ENCODE measurements around the gene BST1. TPM values are rescaled to one million over a fixed set of nuclear protein-coding genes. Genes with fewer than 3 reads are reported as not detected.

Gene BST1
- total RNA-seq, 1 experiment from 2014 or later: 3.0 TPM

GRCh38 chr4:15766821-15767220 lies 64.0 kb downstream of the BST1 start:
- Histone ChIP-seq H3K27ac (ENCODE audit: low read length) (no peak overlapping the region), H3K36me3 (ENCODE audit: control insufficient read depth, insufficient read depth, low read length) (no peaks in the 10 kb centered on the region), H3K4me3 (ENCODE audit: low read depth in 2 of 2, low read length in 2 of 2) (no peak overlapping the region), H3K4me1 (ENCODE audit: control insufficient read depth, insufficient read depth, low read length) (no peaks in the 10 kb centered on the region), H3K27me3 (ENCODE audit: control insufficient read depth, insufficient read depth, low read length) (no peaks in the 10 kb centered on the region), H3K9me3 (ENCODE audit: control insufficient read depth, insufficient read depth, low read depth, low read length) (no peaks in the 10 kb centered on the region)
- DNase-seq (ENCODE audit: low read depth, low spot score) (no peak), ATAC-seq (no peak)
- in situ Hi-C loops (cut with HindIII; ENCODE audit: low pct_unique_long_range_greater_than_20kb, low sequenced_read_pairs) (no loop called here), intact Hi-C loops (cut with micrococcal nuclease; ENCODE audit: unreplicated experiment) (no loop called here)
- TF ChIP-seq TCF7L2 (IDR thresholded peaks at IDR 0.05; ENCODE audit: low read depth, low read length): no peak
- no peak for TF ChIP-seq REST (IDR thresholded peaks at IDR 0.05; ENCODE audit: insufficient read depth in 1 of 2, low read depth in 2 of 2, low read length in 1 of 2)
- TF ChIP-seq SIN3A (IDR thresholded peaks at IDR 0.05; ENCODE audit: borderline replicate concordance, insufficient read depth, low read depth, low read length): no peak
- no peak for TF ChIP-seq POLR2AphosphoS5 (IDR thresholded peaks at IDR 0.05; ENCODE audit: low read depth, low read length)
- TF ChIP-seq CTCF (IDR thresholded peaks at IDR 0.05): no peak
- BruUV-seq (replicated peaks): no TSS peak
- POLR2A ChIA-PET: interaction anchor here (0.7 kb wide), 1 partner anchor 263 kb away, joined by 8 read pairs; no protein-coding TSS in a partner anchor
- CTCF ChIA-PET: interaction anchor here (0.6 kb wide), 1 partner anchor 438 kb away, joined by 3 read pairs; no protein-coding TSS in a partner anchor

GRCh38 chr4:15769202-15769601 lies 66.3 kb downstream of the BST1 start:
- Histone ChIP-seq H3K36me3 (ENCODE audit: control insufficient read depth, insufficient read depth, low read length) (no peaks in the 10 kb centered on the region), H3K27me3 (ENCODE audit: control insufficient read depth, insufficient read depth, low read length) (no peaks in the 10 kb centered on the region), H3K27ac (ENCODE audit: low read length) (no peak overlapping the region), H3K4me3 (ENCODE audit: low read depth in 2 of 2, low read length in 2 of 2) (no peak overlapping the region), H3K9me3 (ENCODE audit: control insufficient read depth, insufficient read depth, low read depth, low read length) (no peaks in the 10 kb centered on the region), H3K4me1 (ENCODE audit: control insufficient read depth, insufficient read depth, low read length) (no peaks in the 10 kb centered on the region)
- no TSS peak for BruUV-seq (replicated peaks)
- in situ Hi-C loops (cut with HindIII; ENCODE audit: low pct_unique_long_range_greater_than_20kb, low sequenced_read_pairs) (no loop called here), intact Hi-C loops (cut with micrococcal nuclease; ENCODE audit: unreplicated experiment) (no loop called here)
- POLR2A ChIA-PET: no interaction called here
- DNase-seq (ENCODE audit: low read depth, low spot score) (no peak), ATAC-seq (no peak)
- CTCF ChIA-PET: no interaction called here
- TF ChIP-seq REST (IDR thresholded peaks at IDR 0.05; ENCODE audit: insufficient read depth in 1 of 2, low read depth in 2 of 2, low read length in 1 of 2): no peak
- TF ChIP-seq CTCF (IDR thresholded peaks at IDR 0.05): no peak
- no peak for TF ChIP-seq TCF7L2 (IDR thresholded peaks at IDR 0.05; ENCODE audit: low read depth, low read length)
- TF ChIP-seq SIN3A (IDR thresholded peaks at IDR 0.05; ENCODE audit: borderline replicate concordance, insufficient read depth, low read depth, low read length): no peak
- TF ChIP-seq POLR2AphosphoS5 (IDR thresholded peaks at IDR 0.05; ENCODE audit: low read depth, low read length): no peak
